LNCAP (cell line): ENCODE data around the gene MACROD2.

ENCODE experiments used
- TF ChIP-seq, protein P1 (sequence below): fragments of 450-650 bp; IDR thresholded peaks from 2 replicates; pipeline ENCODE4 v1.5.1; 2017; ENCODE audit warnings: mild to moderate bottlenecking

Gene MACROD2

DNA sequence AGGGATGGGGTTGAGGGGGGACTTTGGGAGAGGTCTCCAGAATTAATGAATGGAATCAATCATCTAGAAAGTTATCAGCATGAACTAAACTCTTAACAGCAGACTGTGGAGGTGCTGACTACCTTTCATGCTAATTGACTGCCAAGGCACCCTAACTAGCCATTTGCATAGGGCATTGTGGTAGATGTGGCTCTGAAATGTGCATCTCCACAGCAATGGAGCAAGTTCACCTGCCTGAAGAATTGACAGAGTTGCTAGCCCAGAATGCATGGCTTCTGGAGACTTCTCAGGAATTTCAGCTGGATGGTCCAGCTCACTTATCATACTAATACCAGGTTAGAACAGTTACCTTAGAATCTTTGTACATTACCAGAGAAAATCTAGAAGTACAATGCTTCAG is 1832.3 kb downstream of the MACROD2 start:
- TF ChIP-seq, protein P1, sequence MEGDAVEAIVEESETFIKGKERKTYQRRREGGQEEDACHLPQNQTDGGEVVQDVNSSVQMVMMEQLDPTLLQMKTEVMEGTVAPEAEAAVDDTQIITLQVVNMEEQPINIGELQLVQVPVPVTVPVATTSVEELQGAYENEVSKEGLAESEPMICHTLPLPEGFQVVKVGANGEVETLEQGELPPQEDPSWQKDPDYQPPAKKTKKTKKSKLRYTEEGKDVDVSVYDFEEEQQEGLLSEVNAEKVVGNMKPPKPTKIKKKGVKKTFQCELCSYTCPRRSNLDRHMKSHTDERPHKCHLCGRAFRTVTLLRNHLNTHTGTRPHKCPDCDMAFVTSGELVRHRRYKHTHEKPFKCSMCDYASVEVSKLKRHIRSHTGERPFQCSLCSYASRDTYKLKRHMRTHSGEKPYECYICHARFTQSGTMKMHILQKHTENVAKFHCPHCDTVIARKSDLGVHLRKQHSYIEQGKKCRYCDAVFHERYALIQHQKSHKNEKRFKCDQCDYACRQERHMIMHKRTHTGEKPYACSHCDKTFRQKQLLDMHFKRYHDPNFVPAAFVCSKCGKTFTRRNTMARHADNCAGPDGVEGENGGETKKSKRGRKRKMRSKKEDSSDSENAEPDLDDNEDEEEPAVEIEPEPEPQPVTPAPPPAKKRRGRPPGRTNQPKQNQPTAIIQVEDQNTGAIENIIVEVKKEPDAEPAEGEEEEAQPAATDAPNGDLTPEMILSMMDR: no peak

DNA sequence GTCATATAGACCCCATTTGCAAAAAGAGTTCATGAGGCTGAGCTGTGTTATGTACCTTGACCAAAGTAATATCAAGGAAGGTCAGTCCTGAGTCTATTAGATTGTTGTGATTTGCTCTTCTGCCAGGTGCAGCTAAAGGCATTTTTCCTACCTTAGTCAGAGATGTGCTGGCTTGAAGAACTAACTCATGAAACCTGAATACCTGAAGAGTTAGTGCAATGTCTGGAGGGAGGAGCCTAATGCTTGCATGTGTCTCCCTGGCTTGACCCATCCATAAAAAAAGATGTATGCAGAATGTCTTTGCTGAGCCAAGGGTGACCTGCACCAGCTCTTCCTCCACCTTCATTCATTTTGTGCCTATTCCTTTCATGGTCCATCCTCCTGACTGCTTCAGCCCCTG is 1835.9 kb downstream of the MACROD2 start:
- TF ChIP-seq, protein P1: no peak

DNA sequence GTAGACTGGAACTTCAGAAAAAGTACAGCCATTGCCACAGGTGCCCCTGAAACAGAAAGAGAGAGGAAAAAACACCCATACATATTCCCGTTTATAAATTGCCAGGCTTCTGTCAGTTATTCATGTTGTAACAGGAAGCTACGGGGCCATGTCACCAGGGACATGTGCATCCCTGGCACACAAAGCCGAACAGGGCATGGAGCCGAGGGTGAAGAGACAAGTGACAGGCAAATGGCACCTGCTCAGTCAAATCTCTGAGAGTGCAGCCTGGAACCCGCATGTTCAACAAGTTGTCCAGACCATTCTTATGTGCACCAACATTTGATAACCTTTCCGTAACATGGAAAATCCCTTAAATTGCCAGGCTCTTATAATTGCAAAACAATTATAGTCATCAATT is 1837.2 kb downstream of the MACROD2 start:
- TF ChIP-seq, protein P1: no peak

DNA sequence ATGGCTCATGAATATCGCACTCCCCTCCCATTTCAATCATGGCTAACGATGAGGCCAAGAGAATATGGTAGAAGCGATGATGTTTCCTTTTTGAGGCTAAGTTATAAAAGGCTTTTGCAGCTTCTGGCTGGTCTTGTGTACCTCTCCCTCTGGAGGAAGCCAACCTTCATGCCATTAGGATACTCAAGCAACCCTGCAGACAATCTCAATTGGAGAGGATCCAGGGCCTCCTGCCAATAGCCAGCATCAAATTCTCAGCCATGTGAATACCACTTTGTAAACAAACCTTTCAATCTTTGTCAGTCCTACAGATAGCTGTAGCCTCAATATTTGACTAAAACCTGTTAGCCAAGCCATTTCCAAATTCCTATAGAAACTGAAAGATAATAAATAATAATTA is 1839.5 kb downstream of the MACROD2 start:
- TF ChIP-seq, protein P1: no peak

DNA sequence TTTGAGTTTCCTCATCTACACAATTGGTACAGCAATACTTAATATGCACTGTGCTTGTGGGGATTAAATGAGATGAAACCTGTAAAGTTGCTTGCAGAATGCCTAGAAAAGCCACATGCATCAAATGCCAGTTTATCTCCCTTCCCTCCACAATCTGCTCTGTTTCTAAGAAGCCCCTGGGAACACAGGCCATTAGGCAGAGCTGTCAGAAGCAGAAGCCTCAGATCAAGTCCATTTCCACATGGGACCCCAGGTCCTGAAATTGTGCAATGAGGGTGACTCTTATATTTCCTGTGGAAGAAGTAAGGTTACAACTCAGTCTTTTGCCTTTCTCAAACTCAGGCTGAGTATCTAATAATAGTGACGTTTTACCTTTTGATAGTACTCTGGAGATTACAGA is 1840.5 kb downstream of the MACROD2 start:
- TF ChIP-seq, protein P1: no peak

DNA sequence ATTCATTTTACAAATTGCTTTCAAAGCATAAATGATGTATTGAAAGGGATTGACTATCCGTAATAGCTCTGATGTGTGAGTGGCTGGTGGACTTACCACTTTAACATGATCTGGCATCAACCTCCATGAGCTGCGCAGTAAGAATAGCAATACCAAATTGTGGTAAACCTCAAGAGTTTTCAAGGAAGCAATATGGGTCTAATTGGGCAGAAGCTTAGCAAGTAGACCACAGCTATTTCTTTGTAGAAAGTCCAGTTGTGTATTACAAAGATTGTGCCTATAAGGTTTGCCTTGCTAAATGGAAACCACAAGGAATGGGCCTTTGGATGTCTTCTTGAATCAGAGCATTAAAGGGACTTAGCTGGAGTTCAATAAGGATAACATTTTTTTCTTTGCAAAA is 1841.3 kb downstream of the MACROD2 start:
- TF ChIP-seq, protein P1: no peak

DNA sequence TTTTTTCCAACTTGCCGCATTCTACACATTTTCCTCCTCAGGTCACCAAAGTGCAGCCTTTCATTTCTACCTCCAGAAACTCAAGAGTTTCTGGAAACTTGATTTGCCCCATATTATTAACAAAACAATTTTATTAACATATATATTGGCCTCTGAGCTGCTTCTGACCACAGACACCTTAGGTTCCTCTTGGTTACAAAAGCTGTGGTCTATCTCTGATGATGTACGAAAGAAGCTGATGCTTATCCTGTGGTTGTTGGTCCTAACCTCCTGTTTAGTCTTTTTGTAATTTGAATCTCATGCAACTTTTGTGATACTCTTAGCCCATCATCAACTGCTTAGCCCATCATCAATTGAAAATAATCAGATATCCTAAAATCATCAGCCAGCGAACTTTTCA is 1842.2 kb downstream of the MACROD2 start:
- TF ChIP-seq, protein P1: no peak

DNA sequence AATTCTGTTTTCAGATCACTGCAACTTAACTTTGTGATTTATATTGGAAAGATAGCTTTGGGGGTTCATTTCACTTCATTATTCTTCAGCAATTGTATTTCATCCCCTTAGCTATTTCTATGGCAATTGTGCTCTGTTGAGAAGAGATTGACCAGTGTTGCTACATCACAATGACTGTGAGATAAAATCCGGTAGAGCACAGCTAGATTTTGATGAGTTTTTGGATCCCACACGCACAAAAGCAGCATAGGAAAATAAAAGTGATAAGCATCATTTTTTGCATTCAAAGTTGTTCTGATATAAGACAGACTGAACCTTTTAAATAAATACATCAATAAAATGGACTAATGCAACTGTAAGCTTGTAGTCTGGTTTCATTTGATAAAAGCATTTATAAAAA is 1843.2 kb downstream of the MACROD2 start:
- TF ChIP-seq, protein P1: no peak
